ENCODE measurements around the gene GSTA4.
"Not testable (repeated sequence)": the region's sequence is repeated elsewhere in the genome, so short reads cannot be mapped to it uniquely, and the experiment has no call there.

Gene GSTA4

DNA sequence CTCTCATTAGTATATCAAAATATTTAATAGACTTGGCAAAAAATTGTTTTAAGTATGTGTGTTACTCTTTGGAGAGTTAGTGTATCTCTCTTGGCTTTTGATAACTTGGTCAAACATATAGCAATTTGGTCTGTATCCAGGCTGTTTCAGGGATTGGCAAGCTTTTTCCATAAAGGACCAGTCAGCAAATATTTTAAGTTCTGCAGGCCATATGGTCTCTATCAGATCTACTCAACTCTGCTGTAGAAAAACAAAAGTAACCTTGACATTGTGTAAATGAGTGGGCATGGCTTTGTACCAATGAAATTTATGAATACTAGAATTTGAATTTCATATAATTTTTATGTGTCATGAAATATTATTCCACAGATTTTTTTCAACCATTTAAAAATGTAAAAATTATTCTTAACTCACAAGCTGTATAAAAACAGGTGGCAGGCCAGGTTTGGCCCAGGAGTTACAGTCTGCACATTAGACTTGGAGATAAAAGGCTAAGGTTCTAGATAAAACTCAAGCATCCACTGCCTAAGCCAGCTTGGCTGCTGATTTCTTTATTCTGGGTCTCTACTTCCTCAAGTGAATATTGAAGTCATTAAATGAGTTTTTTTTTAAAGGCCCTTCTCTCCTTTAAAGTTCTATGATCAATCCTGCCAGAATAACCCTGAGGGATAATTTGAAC lies 13.7 kb downstream of the GSTA4 start:
- in situ Hi-C loops (cut with HindIII; ENCODE audit: low sequenced_read_pairs), result loop anchor here (5.0 kb wide), 2 partner anchors 66 to 104 kb away; no protein-coding TSS in a partner anchor

DNA sequence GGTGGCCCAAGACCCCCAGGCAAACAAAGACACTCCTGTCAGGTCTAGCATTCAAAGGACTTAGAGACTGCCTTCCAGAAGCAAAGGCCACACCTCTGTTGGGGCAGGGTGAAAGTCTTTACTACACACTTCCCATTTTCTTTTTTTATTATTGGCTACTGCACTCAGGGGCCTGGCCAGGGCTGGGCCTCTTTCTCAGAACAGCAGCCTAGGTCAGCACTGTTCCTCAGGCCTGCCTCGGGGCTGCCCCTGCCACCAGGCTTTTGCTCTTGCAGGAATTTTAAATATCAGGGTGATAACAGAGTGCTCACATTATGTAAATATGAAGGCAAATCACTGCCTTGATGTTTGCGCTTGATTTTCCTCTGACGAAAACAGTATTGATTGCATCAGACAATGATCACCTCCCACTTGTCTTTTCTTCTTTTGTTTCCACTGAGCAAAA lies 18.5 kb downstream of the GSTA4 start:
- in situ Hi-C loops (cut with HindIII; ENCODE audit: low sequenced_read_pairs), result no loop called here

DNA sequence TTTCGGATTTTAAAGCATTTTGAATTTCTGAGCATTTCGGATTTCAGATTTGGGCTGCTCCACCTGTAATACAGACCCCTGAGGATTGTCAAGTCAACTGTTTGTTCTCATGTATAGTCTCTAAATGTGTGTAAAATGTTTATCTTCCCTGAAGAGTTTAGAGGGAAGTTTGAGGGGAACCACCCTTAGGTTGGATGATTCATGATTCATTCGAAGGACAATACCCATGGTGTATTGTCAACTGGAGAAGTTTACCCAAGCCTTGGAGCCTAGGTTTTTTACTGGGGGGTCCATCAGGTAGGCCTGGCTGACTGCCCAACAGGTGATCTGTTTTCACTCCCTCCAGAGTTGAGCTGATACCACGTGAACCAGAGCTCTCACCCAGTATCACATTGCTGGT lies 18.9 kb downstream of the GSTA4 start:
- in situ Hi-C loops (cut with HindIII; ENCODE audit: low sequenced_read_pairs), result no loop called here

DNA sequence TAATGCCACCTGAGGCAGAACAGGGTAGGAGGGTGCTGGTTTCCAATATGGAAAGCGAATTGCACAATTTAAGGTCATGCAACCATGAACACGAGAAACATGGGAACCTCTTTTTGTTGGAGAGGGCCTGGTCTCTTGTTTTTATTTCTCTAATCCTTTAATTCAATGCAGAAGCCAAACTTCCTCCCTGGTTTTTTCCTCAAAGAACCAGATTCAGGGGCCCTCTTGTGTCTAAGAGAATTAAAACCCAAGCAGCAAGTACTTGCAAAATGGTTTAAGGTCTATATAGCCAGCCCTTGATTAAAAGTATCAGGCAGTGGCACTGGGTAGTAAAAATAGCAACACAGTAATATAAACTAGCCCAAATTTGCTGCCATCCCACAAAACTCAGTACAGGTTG lies 19.5 kb downstream of the GSTA4 start:
- in situ Hi-C loops (cut with HindIII; ENCODE audit: low sequenced_read_pairs), result no loop called here

DNA sequence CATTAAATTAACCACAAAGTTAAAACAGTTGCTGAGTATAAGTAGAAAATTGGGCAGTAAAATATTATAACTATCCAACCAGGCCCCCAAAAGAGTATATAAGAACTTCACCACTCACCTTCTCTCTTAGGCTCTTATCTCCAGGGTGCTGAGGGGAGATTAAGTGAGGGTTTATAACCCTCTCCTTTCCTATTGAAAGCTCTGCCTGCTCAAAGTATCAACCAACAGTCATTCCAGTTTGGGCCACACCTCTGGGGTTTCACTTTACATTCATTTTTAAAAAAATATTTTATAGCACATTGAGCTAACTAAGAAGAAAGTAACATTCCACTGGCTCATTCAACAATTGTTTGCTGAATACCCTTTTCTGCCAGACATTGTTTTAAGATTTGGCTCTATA lies 22.1 kb downstream of the GSTA4 start:
- in situ Hi-C loops (cut with HindIII; ENCODE audit: low sequenced_read_pairs), result no loop called here

DNA sequence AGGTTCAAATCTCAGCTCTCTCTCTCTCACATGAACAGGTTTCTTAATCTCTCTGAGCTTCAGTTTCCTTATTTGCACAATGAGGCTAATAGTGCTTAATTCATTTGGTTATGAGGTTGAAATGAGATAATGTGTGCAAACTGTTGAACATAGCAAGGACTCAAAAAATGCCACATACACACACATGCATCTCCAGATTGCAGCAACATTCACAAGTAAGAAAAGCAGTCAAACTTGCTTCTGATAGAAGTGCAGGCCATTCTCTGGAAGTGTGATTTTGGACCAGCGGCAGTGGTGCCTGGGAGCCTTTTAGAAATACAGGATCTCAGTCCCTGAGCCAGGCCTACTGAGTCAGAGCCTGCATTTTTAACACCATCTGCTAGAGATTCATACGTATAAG lies 25.7 kb downstream of the GSTA4 start:
- in situ Hi-C loops (cut with HindIII; ENCODE audit: low sequenced_read_pairs), result no loop called here

DNA sequence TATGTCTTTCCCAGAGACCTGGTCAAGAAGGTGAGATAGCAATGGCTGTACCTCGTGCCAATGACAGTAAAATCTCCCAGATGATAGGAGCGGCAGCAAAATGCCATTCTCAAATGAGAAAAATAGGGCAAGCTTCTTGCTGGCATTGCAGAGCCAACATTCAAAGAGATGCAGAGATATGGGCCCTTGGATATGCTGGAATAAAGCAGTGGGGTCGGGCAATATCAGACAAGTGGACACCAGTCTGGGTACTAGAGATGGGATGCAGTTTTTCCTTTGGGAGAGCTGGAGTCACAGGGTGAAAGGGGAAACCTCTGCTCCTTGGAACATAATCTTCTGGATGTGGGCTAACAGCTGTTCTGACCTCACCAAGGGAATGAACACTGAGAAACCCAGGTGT lies 29.0 kb downstream of the GSTA4 start:
- in situ Hi-C loops (cut with HindIII; ENCODE audit: low sequenced_read_pairs), result no loop called here

DNA sequence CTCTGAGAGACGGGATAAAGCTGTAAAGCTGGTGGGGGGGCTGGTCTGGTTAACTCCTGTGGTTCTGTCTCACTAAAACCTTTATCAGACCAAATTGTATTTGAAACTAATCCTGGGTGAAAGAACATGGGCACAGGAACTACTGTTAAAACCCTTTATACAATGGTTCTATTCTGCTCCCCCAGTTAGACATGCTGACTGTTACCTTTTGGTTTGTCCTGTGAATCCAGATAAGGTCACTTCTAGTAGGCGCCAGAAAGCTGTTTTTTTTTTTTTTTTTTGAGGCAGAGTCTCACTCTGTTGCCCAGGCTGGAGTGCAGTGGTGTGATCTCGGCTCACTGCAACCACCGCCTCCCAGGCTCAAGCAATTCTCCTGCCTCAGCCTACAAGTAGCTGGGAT lies 29.7 kb downstream of the GSTA4 start:
- in situ Hi-C loops (cut with HindIII; ENCODE audit: low sequenced_read_pairs), result no loop called here

DNA sequence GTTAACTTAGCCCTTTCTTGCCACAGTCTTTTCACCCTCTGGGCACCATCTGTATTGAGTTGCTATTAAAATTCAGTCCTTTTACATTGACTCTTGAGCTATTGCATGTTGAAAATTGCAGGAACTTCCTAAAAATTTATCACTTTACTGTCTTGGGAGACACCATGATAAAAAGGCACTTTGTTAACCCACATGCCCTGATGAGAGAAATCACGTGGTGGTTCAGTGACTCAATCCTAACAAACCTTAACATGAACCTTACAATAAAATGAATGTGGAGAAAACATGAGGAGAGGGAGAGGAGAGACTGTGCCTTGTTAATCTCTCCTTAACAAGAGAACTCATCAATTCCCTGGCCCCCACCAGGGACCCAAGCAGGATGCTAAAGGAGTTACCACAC lies 30.8 kb downstream of the GSTA4 start:
- in situ Hi-C loops (cut with HindIII; ENCODE audit: low sequenced_read_pairs), result no loop called here

DNA sequence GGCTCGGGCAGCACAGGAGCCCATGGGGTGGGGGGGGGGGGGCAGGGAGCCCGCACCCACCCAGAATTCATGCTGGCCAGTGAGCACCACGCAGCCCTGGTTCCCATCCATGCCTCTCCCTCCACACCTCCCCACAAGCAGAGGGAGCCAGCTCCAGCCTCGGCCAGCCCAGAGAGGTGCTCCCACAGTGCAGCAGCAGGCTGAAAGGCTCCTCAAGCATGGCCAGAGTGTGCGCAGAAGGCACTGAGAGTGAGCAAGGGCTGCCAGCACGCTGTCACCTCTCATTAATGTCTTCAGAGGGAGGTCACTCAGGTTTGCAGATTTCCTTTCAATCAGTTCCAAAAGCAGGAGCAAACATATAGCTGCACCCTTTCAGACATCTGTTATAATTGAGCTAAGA lies 32.4 kb downstream of the GSTA4 start:
- in situ Hi-C loops (cut with HindIII; ENCODE audit: low sequenced_read_pairs), result no loop called here

DNA sequence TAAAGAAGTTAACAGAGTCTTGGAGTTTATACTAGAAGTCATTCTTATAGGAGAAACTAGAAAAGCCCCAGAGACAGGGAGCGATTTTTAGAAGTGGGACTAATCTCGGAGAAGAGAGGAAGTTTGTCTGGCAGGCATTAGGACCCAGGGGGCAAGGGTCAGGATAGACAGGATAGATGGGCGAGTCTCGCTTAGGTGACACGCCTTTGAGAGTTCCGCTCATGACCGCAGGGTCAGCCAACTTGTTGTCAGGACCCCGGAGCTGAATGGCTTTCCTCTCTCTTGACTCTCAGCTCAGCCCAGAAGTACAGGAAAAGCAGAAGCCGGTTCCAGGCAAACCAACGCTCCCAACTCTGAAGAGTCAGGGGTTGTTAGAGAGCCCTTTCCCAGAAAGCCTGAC lies 34.1 kb downstream of the GSTA4 start:
- in situ Hi-C loops (cut with HindIII; ENCODE audit: low sequenced_read_pairs), result not testable (repeated sequence)

DNA sequence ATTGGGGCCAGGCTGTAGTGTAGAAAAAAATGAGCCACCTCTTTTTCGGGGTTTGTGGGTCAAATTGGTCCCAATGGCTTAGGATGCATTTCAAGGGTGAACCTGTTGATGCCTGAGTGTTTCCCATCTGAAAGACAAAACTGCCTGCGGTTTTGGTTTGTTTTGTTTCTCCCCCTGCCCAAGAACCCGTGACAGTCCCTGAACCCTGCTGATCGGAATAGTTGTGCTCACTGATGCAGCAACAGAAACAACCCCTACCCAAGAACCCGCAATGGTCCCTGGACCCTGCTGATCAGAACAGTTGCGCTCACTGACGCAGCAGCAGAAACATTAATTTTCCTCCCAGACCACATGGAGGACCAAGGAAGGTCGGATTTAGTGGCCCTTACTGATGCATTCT lies 34.9 kb downstream of the GSTA4 start:
- in situ Hi-C loops (cut with HindIII; ENCODE audit: low sequenced_read_pairs), result not testable (repeated sequence)

DNA sequence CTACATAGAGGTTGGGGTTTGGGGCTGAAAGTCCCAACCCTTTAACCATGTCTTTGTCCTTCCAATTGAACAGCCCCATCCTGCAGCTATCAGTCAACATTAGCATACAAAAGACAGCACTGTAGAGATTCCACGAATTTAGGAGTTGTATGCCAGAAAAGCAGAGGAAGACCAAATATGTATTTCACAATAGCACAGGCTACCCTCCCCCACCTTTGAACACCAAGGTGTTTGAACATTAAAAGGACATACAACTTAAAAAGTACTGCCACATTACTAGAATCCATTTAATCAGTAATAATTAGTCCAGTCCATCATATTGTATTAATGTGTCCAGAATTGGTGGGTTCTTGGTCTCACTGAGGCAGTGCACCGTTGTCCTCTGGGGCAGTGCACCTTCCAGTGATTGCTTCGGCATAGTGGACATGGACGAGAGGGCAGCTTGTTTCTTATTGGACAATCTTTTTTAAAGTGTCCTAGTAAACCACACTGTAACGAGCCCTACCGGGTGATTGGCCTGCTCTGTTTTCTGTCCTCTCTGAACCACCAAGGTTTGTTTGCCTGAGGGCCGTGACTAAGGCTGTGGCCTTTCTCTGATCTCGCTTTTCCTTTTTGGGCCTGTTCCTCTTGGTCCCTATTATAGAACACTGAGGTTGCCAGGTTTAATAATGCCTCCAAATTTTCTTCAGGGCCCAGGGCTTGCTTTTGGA lies 36.4 kb downstream of the GSTA4 start:
- in situ Hi-C loops (cut with HindIII; ENCODE audit: low sequenced_read_pairs), result no loop called here

DNA sequence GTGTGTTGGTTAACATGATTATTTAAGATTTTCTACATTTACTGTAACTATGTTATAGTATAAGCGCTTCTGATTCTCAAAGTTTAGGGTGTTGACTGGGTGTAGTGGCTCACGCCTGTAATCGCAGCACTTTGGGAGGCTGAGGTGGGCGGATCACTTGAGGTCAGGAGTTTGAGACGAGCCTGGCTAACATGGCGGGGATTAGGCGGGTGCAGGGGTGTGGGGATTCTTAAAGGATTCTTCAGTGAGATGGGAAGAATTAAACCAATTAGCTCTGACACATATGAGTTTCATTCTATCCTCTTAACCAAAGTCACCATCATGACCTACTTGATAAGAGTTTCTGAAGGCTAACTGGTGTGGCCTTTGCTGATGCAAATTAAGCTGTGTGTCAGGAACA lies 39.2 kb downstream of the GSTA4 start:
- in situ Hi-C loops (cut with HindIII; ENCODE audit: low sequenced_read_pairs), result no loop called here

DNA sequence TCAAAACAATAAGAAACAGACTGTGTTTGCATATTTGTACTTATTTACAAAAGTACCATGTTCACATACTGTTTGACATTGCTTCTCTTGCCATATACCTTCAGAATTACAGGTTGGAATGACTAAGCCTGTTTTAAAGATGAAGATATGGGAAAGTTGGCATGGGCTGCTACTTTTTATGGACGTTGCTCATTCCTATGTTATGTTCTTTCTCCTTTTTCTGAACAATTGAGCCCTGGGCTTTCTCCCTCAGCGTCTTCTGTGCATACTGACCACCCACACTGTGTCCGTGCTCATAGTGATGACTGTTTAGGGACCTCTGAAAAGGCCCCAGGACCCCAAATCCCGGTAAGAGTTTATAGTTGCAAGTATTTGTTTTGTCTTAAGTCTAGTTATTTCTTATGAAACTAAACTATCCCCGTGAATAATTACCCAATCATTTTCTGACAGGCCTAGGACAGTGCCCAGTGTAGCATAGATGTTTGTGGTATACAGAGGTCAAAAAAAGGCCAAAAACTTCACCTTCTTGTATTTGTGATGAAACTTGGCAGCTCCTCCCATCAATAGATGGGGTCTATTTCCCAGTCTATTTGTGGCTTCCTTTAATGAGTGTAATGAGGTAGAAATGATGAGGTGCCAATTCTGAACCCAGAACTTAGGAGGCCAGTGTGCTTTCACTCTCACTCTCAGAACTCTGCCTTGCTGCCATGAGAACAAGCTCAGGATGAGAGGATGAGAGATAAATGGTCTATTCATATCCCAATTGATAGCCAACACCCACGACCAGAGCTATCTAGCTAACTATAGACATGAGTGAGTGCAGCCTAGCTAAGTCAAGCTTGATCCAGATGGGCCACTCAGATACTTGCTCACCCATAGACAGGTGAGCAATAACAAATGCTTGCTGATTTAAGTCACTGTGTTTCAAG lies 40.9 kb downstream of the GSTA4 start:
- in situ Hi-C loops (cut with HindIII; ENCODE audit: low sequenced_read_pairs), result no loop called here

DNA sequence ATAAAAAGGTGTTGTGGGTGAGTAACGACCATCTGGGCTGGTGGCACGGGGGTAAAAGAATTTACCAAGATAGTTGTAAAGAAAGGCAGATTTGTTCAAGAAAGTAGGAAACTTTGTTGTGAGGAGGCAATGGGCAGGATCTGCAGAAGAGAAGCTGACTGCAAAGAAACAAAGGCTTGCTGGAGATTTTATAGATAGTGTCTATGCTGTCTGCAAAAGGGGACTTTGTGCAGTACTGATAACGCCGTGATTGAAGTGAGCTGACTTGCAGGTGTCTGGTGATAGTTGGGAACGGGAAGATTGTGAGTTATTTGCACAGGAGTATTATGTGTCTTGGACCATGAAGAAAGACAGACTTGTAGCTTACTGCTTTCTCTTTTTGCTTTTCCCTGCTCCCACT lies 48.8 kb downstream of the GSTA4 start:
- in situ Hi-C loops (cut with HindIII; ENCODE audit: low sequenced_read_pairs), result no loop called here

DNA sequence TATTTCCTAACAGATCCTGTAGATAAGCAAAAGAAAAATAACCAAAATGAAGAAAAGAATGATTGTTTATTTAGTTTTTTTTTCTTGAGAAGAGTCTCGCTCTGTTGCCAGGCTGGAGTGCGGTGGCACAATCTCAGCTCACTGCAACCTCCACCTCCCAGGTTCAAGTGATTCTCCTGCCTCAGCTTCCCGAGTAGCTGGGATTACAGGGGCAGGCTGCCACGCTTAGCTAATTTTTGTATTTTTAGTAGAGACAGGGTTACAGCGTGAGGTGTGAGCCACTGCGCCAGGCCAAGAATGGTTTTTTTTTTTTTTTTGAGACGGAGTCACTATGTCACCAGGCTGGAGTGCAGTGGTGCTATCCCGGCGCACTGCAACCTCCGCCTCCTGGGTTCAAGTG lies 52.3 kb downstream of the GSTA4 start:
- in situ Hi-C loops (cut with HindIII; ENCODE audit: low sequenced_read_pairs), result not testable (repeated sequence)

DNA sequence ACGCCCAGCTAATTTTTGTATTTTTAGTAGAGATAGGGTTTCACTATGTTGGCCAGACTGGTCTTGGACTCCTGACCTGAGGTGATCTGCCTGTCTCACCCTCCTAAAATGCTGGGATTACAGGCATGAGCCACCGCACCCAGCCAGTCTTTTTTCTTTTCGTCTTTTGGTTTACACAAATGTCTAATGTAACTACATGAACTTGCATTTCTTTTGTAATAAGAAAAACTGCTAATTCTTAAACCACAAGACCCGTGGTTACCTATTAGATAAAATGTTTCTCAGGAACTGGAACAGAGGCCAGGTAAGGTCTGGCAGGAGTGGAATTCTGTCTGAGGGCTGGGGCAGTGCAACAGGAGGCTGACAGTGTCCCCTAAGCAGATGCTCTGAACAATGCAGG lies 52.9 kb downstream of the GSTA4 start:
- in situ Hi-C loops (cut with HindIII; ENCODE audit: low sequenced_read_pairs), result no loop called here

DNA sequence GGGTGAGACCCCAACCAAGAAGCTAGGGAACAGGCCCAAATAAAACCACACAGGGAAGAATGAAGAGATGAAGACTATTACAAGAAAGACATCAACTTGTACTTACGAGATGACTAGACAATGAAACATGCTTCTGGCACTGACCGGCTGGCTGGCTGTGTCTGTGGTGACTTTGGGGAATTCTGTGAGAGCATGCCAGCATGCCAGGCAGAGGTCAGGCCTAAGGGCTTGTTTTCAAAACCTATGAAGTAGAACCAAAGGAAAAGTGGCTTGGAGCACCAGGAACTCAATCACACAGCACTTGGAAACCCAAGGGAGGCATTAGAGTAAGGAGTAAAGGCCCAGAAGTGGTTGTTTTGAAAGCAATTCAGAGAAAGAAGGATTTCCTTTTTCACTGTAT lies 57.2 kb downstream of the GSTA4 start:
- in situ Hi-C loops (cut with HindIII; ENCODE audit: low sequenced_read_pairs), result no loop called here

DNA sequence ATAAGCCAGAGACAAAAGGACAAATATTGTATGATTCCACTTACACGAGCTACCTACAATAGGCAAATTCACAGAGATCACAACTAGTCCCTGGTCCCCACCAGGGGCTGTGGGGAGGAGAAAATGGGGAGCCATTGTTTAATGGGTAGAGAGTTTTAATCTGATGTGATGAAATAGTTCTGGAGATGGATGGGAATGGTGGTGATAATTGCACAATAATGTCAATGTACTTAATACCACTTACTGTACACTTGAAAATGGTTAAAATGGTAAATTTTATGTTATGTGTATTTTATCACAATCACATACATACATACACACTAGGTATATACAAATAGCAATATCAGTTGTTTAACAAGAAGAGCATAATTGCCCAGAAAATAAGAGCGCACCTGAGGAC lies 61.3 kb downstream of the GSTA4 start:
- in situ Hi-C loops (cut with HindIII; ENCODE audit: low sequenced_read_pairs), result no loop called here

DNA sequence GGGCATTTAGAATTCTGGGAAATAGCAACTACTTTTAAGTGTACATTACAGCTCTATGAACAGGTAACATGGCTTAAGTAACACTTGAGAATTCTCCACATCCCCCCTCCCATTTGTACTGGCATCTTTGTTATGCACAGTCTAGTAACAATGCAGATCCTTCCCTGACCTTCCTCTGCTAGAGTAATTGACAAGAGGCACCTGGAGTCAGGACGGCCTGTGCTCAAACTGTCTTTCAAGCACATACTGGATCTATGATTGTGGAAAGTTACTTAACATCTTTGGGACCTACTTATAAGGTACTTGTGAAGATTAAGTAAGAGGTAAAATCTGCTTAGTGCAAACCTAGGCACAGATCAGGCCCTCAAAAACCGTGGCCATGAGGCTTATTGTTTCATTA lies 63.7 kb downstream of the GSTA4 start:
- in situ Hi-C loops (cut with HindIII; ENCODE audit: low sequenced_read_pairs), result no loop called here

Measured in endothelial cell of hepatic sinusoid (primary cell).